HTERT RPE-1 (cell line): ENCODE measurements around the gene M1AP.

ENCODE experiments used
- in situ Hi-C: fragments of 300-500 bp; cut with MboI; formaldehyde crosslinking; loops from 4 replicates; pipeline ENCODE4 v1.14.3; 2020; ENCODE audit warnings: low sequenced_read_pairs

The M1AP gene

DNA sequence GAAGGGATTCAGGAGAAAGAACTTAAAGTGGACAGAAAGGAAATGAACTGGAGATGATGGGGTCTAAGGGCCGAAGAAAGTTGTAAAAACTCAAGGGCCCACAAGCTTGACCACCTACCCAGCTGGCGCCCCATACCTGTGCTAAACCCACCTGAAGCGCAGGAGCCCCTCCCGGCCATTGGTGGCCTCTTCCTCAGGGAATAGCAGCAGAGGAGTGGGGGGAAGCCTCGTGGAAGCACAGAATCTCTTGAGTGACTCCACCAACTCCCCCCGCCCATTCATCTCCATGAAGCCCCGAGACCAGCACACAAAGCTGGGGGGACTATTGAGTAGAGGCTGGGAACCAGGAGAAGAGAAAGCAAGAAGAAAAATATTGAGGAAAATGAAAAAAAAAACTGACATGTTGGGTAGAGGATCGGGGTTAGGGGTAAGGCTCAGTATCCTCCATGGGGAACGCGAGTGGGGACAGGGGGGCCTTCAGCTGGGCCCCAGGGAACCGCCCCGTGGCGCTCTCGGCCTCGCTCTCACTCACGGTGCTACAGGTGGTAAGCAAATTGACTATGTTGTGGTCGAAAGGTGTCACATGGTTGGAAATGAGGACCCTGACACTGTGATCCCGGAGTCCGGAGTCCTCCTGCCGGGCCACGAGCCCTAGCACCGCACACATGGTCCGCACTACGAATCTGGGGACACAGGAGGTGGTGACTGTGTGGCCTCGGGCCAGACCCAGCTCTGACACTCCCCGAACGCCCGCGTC, 119.4 kb downstream of the M1AP start:
- in situ Hi-C loops: no loop called here

DNA sequence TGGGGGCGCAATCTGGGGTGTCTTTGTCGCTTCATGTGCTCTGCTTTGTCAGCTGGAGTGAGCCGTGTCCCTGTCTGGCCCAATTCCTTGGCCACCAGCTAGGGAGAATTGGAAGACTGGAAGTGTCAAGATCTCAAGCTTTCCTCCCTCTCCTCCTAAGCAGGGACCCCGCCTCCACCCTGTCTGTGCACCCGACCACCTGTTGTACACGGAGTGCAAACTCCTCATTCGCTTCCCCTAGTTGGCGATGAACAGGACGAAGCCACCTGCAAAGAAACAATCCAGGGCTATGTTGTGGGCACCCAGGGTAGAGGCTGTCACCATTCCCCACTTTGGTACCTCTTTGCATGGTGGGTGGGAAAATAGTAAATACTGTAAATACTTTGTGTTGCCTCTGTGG, 120.4 kb downstream of the M1AP start:
- in situ Hi-C loops: no loop called here

GRCh38 chr2:74526649-74527230, 121.4 kb downstream of the M1AP start:
- in situ Hi-C loops: no loop called here

- in situ Hi-C loops: no loop called here
Measured at GRCh38 chr2:74525717-74526648, 122.1 kb downstream of the M1AP start, which contains the start of gene DQX1. TSS of gene DQX1 (minus strand) at chr2:74526231. CDS start at chr2:74525729, 502 bp downstream.

DNA sequence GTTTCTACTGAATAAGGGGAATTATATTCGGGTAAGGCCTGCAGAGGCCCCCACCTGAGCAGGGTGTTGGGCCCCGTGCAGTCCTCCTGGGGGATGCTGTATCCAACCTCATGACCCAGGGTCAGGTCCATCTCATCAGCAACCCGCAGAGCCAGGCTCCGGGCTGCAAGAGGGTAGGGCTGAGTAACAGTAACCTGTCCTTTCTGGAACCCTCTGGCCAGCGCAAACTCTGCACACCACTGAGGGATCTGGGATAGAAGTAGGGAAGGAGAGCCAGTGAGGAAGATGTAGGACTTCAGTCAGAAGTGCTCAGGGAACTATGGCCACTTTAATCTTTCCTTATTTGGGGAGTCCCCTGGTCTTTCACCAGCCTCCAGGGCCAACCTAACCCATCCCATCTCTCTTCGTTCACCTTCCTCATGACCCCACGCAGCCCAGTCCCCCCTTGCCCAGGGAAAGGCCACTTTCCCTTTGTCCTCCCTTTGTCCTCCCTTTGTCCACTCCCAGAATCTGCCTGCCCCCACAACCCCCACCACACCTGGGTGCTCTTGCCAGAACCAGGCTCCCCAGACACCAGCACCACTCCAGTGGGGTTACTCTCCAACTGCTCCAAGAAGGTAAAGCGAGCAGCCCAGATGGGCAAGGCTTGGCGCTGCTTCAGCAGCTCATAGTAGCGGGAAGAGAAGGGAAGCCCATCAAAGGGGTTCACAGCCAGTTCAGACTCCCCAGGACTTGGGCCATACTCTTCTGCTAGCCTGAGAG, 123.0 kb downstream of the M1AP start:
- in situ Hi-C loops: no loop called here

GRCh38 chr2:74524005-74524404, 124.1 kb downstream of the M1AP start:
- in situ Hi-C loops: no loop called here

DNA sequence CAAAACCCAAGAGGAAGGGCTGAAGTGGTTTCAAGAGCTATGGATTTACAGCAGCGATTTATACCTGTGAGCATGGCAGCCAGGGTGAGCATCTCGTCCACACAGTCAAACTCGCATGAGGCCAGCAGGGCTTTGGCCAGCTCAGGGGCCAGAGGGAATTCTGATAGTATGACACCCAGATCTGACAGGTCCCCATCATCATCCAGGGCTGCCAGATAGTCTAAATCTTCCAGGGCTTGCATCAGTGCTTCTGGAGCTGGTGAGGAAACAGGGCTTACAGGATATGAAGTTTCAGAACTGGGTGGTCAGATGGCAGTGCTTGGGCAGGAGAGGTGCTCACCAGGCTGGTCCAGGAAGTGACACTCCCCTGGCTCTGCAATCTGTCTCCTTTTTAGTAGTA, 125.6 kb downstream of the M1AP start:
- in situ Hi-C loops: no loop called here

DNA sequence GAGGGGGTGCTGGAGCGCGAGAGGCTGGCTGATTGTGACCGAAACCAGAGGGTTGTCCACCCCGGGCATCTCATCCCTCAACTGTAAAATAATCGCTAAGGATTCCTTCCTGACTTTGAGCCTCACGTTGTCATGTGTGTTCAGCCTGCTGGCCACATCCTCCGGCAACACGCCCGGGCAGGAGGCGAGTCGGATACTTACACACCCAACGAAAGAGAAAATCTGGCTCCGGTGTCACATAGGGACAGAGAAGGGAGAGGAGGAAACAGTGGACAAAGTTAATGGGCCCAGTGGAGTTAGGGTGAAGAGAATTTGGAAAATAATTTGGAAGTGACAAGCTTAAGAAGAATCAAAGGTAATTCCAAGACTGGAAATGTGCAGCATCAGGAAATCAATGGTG, 131.5 kb downstream of the M1AP start:
- in situ Hi-C loops: no loop called here

DNA sequence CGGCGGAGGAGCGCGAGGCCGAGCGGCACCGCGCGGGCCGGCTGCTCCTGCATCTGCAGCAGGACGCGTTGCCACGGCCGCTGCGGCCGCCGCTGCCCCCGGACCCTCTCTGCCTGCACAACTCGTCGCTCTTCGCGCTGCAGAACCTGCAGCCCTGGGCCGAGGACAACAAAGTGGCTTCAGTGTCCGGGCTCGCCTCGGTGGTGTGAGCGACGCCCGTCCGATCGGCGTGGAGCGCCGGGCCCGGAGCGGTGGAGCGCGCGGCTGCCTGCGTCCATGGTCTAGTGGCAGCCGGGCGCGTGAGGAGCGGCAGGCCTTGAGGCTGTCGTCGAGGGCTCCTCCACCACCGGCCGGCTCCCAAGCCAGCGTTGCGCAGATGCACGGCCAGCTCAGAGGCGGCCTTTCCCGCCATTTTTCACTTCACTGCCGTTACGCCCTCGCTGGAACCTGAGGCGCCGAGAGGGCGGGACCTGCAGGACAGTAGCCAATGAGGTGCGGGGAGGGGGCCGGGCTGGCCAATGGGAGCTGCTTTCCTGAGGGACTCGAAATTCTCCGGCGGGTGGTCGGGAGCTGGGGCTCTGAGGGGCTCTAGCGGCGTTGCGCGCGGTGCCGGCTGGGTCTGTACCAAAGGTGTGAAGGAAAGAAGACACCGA, 132.0 kb downstream of the M1AP start:
- in situ Hi-C loops: no loop called here

GRCh38 chr2:74515271-74515980, 132.7 kb downstream of the M1AP start:
- in situ Hi-C loops: no loop called here

DNA sequence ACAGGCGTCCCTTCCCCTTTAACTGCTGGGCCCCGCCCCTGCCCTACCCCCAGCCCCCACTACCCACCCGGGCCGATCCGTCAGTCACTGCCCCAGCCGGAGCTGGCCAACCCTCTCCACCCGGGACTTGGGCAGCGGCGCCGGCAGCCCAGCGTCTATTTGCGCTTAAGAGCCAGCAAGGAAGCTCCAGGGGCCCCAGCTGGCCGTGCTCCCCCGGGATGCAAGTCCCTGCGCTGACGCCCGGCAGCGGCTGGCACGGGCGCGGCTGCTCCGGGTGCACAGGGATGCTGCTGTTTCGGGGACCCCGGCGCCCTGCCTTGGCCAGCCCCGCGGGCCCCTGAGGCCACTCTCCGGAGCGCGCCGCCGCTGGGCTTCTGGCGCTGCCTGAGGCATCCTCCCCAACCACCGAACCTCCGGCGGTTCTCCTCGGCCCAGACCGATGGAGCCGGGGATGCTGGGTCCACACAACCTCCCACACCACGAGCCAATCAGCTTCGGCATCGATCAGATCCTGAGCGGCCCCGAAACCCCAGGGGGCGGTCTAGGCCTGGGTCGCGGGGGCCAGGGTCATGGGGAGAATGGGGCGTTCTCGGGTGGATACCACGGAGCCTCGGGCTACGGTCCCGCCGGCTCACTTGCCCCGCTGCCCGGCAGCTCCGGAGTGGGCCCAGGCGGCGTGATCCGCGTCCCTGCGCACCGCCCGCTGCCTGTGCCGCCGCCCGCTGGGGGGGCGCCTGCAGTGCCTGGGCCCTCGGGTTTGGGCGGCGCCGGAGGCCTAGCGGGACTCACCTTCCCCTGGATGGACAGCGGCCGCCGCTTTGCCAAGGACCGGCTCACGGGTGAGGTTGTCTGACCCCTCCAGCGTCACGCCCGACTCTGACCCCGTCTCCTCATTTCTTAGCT, 133.5 kb downstream of the M1AP start, which contains the start of gene TLX2:
Gene TLX2 (plus strand): TSS at position 83 of the 903 bp plus-strand sequence. CDS start 357 bp downstream, at position 440.
- in situ Hi-C loops: no loop called here

DNA sequence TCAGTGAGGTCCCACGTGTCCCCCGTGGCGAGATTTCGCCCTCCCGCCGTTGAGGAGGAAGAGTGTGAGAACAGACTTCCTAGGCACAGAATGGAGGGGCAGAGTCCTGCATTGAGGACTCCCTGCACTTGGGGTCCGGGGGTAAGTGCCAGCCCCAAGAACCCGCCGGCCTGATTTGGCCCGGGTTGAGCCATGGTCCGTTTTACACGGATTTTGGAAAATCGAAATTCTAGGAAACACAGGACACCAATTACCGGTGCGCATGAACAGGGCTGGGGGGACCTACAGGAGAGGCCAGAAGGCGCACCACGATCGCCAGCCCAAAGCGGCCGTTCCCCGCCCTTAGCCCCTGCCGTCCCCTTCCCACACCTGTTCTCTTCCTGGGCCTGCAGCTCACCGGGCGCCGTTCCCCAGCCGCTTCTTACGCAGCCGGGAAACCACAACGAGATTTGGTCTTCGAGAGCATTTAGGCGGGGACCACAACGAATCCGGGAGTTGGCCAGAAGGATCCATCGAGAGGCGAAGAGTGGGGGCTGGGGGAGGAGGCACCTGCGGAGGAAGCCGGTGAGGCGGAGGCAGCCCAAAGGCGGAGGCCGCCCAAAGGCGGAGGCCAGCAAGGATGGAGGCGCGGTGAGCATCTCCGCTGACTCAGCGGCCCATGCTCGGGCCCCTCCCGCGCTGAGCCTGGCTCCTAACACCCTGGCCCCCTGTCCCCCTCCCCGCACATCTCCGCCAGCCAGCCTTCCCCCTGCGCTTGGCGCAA, 134.3 kb downstream of the M1AP start:
- in situ Hi-C loops: no loop called here

DNA sequence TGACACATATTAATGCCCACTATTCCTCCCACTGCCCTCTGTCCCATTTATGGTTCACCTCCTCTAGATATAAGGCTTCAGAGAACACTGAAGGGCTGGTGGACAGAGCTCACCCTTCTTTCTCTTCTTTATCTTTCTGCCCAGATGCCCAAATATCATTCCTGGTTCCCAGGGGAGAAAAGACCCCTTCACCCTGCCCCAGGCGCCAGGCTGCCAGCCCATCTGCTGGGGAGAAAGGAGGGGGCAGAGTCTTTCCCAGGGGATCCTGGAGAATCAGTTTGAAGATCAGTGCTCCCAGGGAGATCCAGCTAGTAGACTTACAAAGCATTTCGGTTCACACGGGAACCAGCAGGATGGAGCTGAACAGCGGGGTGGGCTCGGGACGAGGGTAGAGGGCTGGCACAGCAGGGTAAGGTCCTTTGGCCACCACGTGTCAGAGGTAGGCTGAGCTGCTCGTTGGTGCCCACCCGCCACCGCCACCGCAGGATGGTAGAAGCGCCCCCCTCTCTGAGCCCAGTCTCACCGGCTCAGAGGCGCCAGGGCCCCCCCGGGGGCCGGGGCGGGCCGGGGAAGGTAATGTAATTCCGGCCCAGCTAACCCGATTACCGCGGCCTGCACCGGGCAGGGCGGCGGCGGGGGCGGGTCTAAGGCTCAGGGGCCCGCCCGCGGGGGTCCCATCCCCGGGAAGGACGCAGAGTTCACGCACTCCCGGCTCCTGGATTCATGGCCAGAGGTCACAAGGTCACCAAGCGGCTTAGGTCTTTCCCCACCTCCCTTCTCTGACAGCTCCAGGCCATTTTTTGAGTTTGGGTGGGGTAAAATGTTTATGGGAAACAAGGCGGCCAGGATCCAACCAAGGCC, 135.2 kb downstream of the M1AP start:
- in situ Hi-C loops: no loop called here

- in situ Hi-C loops: no loop called here
Measured at GRCh38 chr2:74511104-74511989, 136.8 kb downstream of the M1AP start.

DNA sequence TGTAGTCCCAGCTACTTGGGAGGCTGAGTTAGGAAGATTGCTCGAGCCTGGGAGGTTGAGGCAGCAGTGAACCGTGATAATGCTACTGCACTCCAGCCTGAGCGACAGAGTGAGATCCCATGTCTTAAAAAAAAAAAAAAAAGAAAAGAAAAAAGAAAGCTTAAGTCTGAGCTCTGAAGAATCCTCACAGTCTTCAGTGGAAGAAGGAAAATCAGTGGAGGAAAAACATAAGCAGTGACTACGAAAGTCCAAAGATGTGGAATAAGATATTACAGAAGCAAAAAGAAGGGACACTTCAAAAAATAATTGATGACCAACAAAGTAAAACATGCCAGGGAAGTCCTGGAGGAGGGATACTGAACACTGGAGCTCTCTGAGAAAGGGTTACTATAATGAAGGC, 137.9 kb downstream of the M1AP start:
- in situ Hi-C loops: no loop called here
